K562 (cell line): ENCODE measurements around the gene H3-3A. TPM values are rescaled to one million over a fixed set of nuclear protein-coding genes. Genes with fewer than 3 reads are reported as not detected.
A peak's percentile ranks its signal among the peaks of the same experiment; 100 is the strongest.

Source experiments
- ATAC-seq: fragments of 200-7000 bp; cut with Tn5 transposase; 3 replicates; pipeline ENCODE4 v1.9.1; 2020; ENCODE audit warnings: moderate library complexity
- BruUV-seq: library from RNA; stranded (reverse); fragments of 400-500 nt; replicated peaks from 2 replicates; lab custom pipeline; 2021; lab: Mats Ljungman, UMichigan
- CTCF ChIA-PET: fragments of 300-600 bp; formaldehyde crosslinking; extraction: SDS; loops from one replicate; lab custom pipeline; 2021; ENCODE audit warnings: low intra/inter-chr PET ratio; lab: Yijun Ruan, JAX
- POLR2A ChIA-PET: fragments of 300-600, 350-650 bp; sonication (Branson Sonifier 250); formaldehyde crosslinking; extraction: SDS; loops from one replicate; lab custom pipeline; 2021; ENCODE audit warnings: antibody characterized with exemption, inconsistent platforms; lab: Yijun Ruan, JAX
- DNase-seq, 4 experiments: peaks; one replicate each; pipeline versions ENCODE4 v3.0.0 to v3.0.0-alpha.2; 2011 to 2018; ENCODE audit warnings: low spot score in 3 of 4, mixed read lengths in 3 of 4; ENCODE audit errors: extremely low read depth in 1 of 4
- FAIRE-seq: peaks from 2 replicates; lab custom pipeline; 2011; peaks lifted over from hg19 to GRCh38; lab: Jason Lieb, UNC
- H2AFZ ChIP-seq: 2 replicates; pipeline ENCODE4 v1.6.0; 2011; ENCODE audit warnings: low read depth, low read length, control low read depth, inconsistent platforms
- H3K27ac ChIP-seq: fragments of 200-600 bp; 3 replicates; pipeline ENCODE4 v1.8.0; 2011; ENCODE audit warnings: low read depth, mild to moderate bottlenecking, control low read depth, inconsistent platforms, low read length, moderate library complexity, mixed read lengths; ENCODE audit errors: extremely low read depth
- H3K27me3 ChIP-seq, 2 experiments: fragments of 300-600 bp in 1 of 2; 2 replicates in 1 of 2; 3 replicates in 1 of 2; pipeline versions ENCODE4 v1.6.0 to v1.8.0; 2011; ENCODE audit warnings: inconsistent platforms in 2 of 2, low read length in 2 of 2, mild to moderate bottlenecking in 1 of 2, mixed read lengths in 1 of 2, moderate library complexity in 1 of 2; ENCODE audit not compliant: control insufficient read depth in 2 of 2, insufficient read depth in 2 of 2
- H3K36me3 ChIP-seq: fragments of 300-600 bp; 3 replicates; pipeline ENCODE4 v1.8.0; 2011; ENCODE audit warnings: mild to moderate bottlenecking, low read length, inconsistent platforms; ENCODE audit not compliant: control insufficient read depth, insufficient read depth
- H3K4me1 ChIP-seq, 2 experiments: fragments of 200-600 bp in 1 of 2; replicated peaks in 1 of 2; 2 replicates in 1 of 2; 3 replicates in 1 of 2; pipeline versions ENCODE4 v1.5.1 to v1.8.0; 2011; ENCODE audit warnings: inconsistent platforms in 2 of 2, low read length in 2 of 2, mild to moderate bottlenecking in 1 of 2, mixed read lengths in 1 of 2, moderate library complexity in 1 of 2; ENCODE audit not compliant: control insufficient read depth in 2 of 2, insufficient read depth in 2 of 2
- H3K4me2 ChIP-seq: 2 replicates; pipeline ENCODE4 v1.6.1; 2011; ENCODE audit warnings: low read length, control low read depth, inconsistent platforms, mixed read lengths; ENCODE audit not compliant: insufficient read depth
- H3K4me3 ChIP-seq: fragments of 200-600 bp; sonication (generic), shearing (Covaris generic); 2 replicates; pipeline ENCODE4 v1.5.1; 2016; ENCODE audit warnings: control low read depth, inconsistent platforms
- H3K79me2 ChIP-seq: fragments of 200-600 bp; 3 replicates; pipeline ENCODE4 v1.8.0; 2011; ENCODE audit warnings: low read length, inconsistent platforms; ENCODE audit not compliant: control insufficient read depth, insufficient read depth
- H3K9ac ChIP-seq, 2 experiments: 2 replicates each; pipeline versions ENCODE4 v1.6.0 to v1.6.1; 2011; ENCODE audit warnings: low read depth in 2 of 2, low read length in 2 of 2, control low read depth in 1 of 2, inconsistent platforms in 1 of 2, mild to moderate bottlenecking in 1 of 2, mixed read lengths in 1 of 2; ENCODE audit not compliant: insufficient read depth in 1 of 2
- H3K9me1 ChIP-seq: one replicate; pipeline ENCODE4 v1.6.0; 2011; ENCODE audit warnings: inconsistent platforms, mild to moderate bottlenecking, low read length, moderate library complexity; ENCODE audit not compliant: control insufficient read depth, insufficient read depth
- H3K9me3 ChIP-seq: replicated peaks from 2 replicates; pipeline ENCODE4 v1.5.1; 2011; ENCODE audit warnings: low read depth, low read length, inconsistent platforms; ENCODE audit not compliant: control insufficient read depth, insufficient read depth
- H4K20me1 ChIP-seq: replicated peaks from 2 replicates; pipeline ENCODE4 v1.6.1; 2011; ENCODE audit warnings: low read length, inconsistent platforms, mixed read lengths; ENCODE audit not compliant: control insufficient read depth, insufficient read depth
- CTBP1 ChIP-seq: fragments of 450-650 bp; IDR thresholded peaks from 2 replicates; pipeline ENCODE4 v1.6.1; 2016; ENCODE audit warnings: borderline replicate concordance
- EGR1 ChIP-seq: fragments of 450-650 bp; conservative IDR thresholded peaks from 2 replicates; pipeline ENCODE4 v1.6.1; 2017; ENCODE audit warnings: mild to moderate bottlenecking
- ELF1 ChIP-seq: fragments of 200-800 bp; sonication (Bioruptor generic); IDR thresholded peaks from 2 replicates; pipeline ENCODE4 v1.6.1; 2016; ENCODE audit warnings: missing genetic modification characterization, missing compliant biosample characterization
- GATA2 ChIP-seq: sonication (generic); formaldehyde crosslinking; IDR thresholded peaks from 2 replicates; pipeline ENCODE4 v1.4.0; 2020; ENCODE audit warnings: mild to moderate bottlenecking, missing genetic modification reagents
- SMAD3 ChIP-seq: fragments of 450-650 bp; formaldehyde crosslinking; conservative IDR thresholded peaks from 2 replicates; pipeline ENCODE4 v1.4.0; 2020; ENCODE audit warnings: mild to moderate bottlenecking
- WGBS: fragments of 100-300 bp; shearing (Covaris generic); methylation state at CpG from one replicate; pipeline ENCODE4 v1.1.6; 2016; ENCODE audit warnings: low coverage, mixed read lengths; ENCODE audit not compliant: insufficient coverage; ENCODE audit errors: missing lambda C conversion rate; 5-methylcytosine and 5-hydroxymethylcytosine counted together
- in situ Hi-C: fragments of 300-500 bp; cut with MboI; formaldehyde crosslinking; loops from 4 replicates; pipeline ENCODE4 v1.15.0; 2018; ENCODE audit warnings: inconsistent platforms, mixed read lengths
- intact Hi-C: fragments of 100-400 bp; cut with micrococcal nuclease; formaldehyde crosslinking; loops from 2 replicates; pipeline ENCODE4 v1.14.2; 2022
- polyA plus RNA-seq, 8 experiments: library from polyadenylated mRNA; depleted of rRNA in 4 of 8; stranded (reverse) in 5 of 8; unstranded in 3 of 8; fragments of >200 nt; fragmentation: Nextera tagmentation in 2 of 8; fragmentation: Illumina TruSeq in 1 of 8; extraction: Ambion mirVana in 2 of 8; extraction: Trizol in 1 of 8; gene quantifications; 2 replicates each; pipeline versions ENCODE4 v1.2.1 to v1.2.3, GENCODE V29; 2011 to 2014; ENCODE audit warnings: inconsistent platforms in 1 of 8, missing spikeins in 1 of 8
- total RNA-seq, 7 experiments: library from RNA; depleted of rRNA in 6 of 7; stranded (reverse); fragments of >200 nt in 6 of 7; fragmentation: Illumina TruSeq in 2 of 7; extraction: Trizol in 2 of 7; gene quantifications; 2 replicates each; pipeline versions ENCODE4 v1.2.1 to v1.2.3, GENCODE V29; 2011 to 2021; ENCODE audit warnings: low replicate concordance in 1 of 7
- TF ChIP-seq, protein P1 (sequence below), 2 experiments: fragments of 450-650 bp in 1 of 2; sonication (generic) in 1 of 2; formaldehyde crosslinking in 1 of 2; IDR thresholded peaks; 2 replicates each; pipeline versions ENCODE4 v1.7.1 to v1.9.0; 2016 to 2022; ENCODE audit warnings: inconsistent platforms in 1 of 2, mild to moderate bottlenecking in 1 of 2, missing genetic modification reagents in 1 of 2
- TF ChIP-seq, protein P2 (sequence below), 3 experiments: IDR thresholded peaks in 2 of 3; conservative IDR thresholded peaks in 1 of 3; 2 replicates each; pipeline ENCODE4 v1.5.1; 2011 to 2012; ENCODE audit warnings: low read length in 3 of 3, mild to moderate bottlenecking in 3 of 3, control low read depth in 2 of 3, improper control_type of control experiment in 1 of 3, inconsistent platforms in 1 of 3, low read depth in 1 of 3, mixed read lengths in 1 of 3, moderate library complexity in 1 of 3; ENCODE audit not compliant: insufficient read depth in 2 of 3

Gene H3-3A
- total and polyA plus RNA-seq, 9 of the 15 experiments (the other 6 are each of a cell fraction or from before 2014, with no cell fraction given) = 426 to 1,083 (median 591) TPM

DNA sequence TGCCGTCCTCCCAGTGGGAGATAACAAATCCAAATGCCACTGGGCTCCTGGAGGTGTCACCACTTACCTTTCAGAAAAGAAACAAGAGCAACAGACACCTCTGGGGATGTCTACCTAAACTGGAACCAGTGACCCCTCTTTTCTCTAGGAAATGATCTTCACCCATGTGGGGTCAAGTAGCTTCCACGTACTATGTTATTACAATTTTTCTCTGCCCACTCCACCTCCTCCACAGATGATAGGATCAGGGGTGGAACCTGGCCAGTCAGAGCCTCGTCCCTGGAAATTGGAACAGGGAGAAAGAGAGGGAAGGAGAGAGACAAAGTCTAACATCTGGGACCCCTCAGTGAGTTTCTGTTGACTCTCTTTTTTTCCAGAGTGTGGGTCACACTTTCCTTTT is 50.1 kb downstream of the H3-3A start:
- DNase-seq (no peak), FAIRE-seq (no peak), ATAC-seq (no peak)
- Histone ChIP-seq H4K20me1 (peaks cover 11% of the 10 kb centered on the region; the same call in 1 of the 2 replicates), H3K27ac (no peak overlapping the region), H2AFZ (no peak overlapping the region), H3K79me2 (no peaks in the 10 kb centered on the region), H3K27me3 (no peaks in the 10 kb centered on the region), H3K9ac (no peak overlapping the region), H3K36me3 (no peaks in the 10 kb centered on the region), H3K4me3 (no peak overlapping the region), H3K4me2 (peak overlapping the region; percentile 29; the same call in 1 of the 2 replicates), H3K9me3 (no peaks in the 10 kb centered on the region), H3K9me1 (peaks cover 3% of the 10 kb centered on the region), H3K4me1 (peaks cover 44 to 54% of the 10 kb centered on the region in 2 experiments)
- in situ Hi-C loops (no loop called here), intact Hi-C loops (no loop called here)
- ChIA-PET POLR2A (interaction anchor here (0.9 to 2.1 kb wide), 4 partner anchors 13 to 116 kb away, joined by 3 to 7 read pairs (median 4); no protein-coding TSS in a partner anchor), CTCF (no interaction called here)
- TF ChIP-seq ELF1 (0 out of 2 replicates have a peak, but pooled peaks have one; percentile 16), GATA2 (CRISPR knock-in tag) (0 out of 2 replicates have a peak, but pooled peaks have one; percentile 24), CTBP1 (peak; percentile 39; the same call in 1 of the 2 replicates), EGR1 (peak; percentile 45; the same call in 1 of the 2 replicates), SMAD3 (CRISPR knock-in tag) (no peak)
- TF ChIP-seq, protein P1, sequence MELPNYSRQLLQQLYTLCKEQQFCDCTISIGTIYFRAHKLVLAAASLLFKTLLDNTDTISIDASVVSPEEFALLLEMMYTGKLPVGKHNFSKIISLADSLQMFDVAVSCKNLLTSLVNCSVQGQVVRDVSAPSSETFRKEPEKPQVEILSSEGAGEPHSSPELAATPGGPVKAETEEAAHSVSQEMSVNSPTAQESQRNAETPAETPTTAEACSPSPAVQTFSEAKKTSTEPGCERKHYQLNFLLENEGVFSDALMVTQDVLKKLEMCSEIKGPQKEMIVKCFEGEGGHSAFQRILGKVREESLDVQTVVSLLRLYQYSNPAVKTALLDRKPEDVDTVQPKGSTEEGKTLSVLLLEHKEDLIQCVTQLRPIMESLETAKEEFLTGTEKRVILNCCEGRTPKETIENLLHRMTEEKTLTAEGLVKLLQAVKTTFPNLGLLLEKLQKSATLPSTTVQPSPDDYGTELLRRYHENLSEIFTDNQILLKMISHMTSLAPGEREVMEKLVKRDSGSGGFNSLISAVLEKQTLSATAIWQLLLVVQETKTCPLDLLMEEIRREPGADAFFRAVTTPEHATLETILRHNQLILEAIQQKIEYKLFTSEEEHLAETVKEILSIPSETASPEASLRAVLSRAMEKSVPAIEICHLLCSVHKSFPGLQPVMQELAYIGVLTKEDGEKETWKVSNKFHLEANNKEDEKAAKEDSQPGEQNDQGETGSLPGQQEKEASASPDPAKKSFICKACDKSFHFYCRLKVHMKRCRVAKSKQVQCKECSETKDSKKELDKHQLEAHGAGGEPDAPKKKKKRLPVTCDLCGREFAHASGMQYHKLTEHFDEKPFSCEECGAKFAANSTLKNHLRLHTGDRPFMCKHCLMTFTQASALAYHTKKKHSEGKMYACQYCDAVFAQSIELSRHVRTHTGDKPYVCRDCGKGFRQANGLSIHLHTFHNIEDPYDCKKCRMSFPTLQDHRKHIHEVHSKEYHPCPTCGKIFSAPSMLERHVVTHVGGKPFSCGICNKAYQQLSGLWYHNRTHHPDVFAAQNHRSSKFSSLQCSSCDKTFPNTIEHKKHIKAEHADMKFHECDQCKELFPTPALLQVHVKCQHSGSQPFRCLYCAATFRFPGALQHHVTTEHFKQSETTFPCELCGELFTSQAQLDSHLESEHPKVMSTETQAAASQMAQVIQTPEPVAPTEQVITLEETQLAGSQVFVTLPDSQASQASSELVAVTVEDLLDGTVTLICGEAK (IDR thresholded peaks at IDR 0.05) = no peak
- TF ChIP-seq, protein P1 (CRISPR knock-in tag; IDR thresholded peaks at IDR 0.05) = no peak
- TF ChIP-seq, protein P2, sequence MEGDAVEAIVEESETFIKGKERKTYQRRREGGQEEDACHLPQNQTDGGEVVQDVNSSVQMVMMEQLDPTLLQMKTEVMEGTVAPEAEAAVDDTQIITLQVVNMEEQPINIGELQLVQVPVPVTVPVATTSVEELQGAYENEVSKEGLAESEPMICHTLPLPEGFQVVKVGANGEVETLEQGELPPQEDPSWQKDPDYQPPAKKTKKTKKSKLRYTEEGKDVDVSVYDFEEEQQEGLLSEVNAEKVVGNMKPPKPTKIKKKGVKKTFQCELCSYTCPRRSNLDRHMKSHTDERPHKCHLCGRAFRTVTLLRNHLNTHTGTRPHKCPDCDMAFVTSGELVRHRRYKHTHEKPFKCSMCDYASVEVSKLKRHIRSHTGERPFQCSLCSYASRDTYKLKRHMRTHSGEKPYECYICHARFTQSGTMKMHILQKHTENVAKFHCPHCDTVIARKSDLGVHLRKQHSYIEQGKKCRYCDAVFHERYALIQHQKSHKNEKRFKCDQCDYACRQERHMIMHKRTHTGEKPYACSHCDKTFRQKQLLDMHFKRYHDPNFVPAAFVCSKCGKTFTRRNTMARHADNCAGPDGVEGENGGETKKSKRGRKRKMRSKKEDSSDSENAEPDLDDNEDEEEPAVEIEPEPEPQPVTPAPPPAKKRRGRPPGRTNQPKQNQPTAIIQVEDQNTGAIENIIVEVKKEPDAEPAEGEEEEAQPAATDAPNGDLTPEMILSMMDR (IDR thresholded peaks at IDR 0.05 in 2 of 3, conservative IDR thresholded peaks at IDR 0.05 in 1 of 3; ENCODE audit: insufficient read depth in 2 of 3, low read depth in 1 of 3, low read length in 3 of 3) = peak in 1 of 3 experiments; percentile 1; a peak in 1 of 6 replicates
- WGBS = 14% methylated on average over 3 of the region's 3 CpGs
- BruUV-seq = no TSS peak
